K562 (cell line): ENCODE measurements around the gene PRKCE. TPM values are rescaled to one million over a fixed set of nuclear protein-coding genes. Genes with fewer than 3 reads are reported as not detected.

Experiments
- MGA ChIP-seq: fragments of 450-650 bp; IDR thresholded peaks from 2 replicates; pipeline ENCODE4 v1.6.1; 2016; ENCODE audit warnings: mild to moderate bottlenecking, moderate library complexity
- SMARCA4 ChIP-seq: fragments of 450-650 bp; IDR thresholded peaks from 2 replicates; pipeline ENCODE4 v1.6.1; 2016
- ZNF707 ChIP-seq: fragments of 250-450 bp; sonication (Bioruptor Pico); conservative IDR thresholded peaks from 2 replicates; pipeline ENCODE4 v1.8.0; 2022; ENCODE audit warnings: inconsistent platforms, mild to moderate bottlenecking, moderate library complexity
- polyA plus RNA-seq, 8 experiments: library from polyadenylated mRNA; depleted of rRNA in 4 of 8; stranded (reverse) in 5 of 8; unstranded in 3 of 8; fragments of >200 nt; fragmentation: Nextera tagmentation in 2 of 8; fragmentation: Illumina TruSeq in 1 of 8; extraction: Ambion mirVana in 2 of 8; extraction: Trizol in 1 of 8; gene quantifications; 2 replicates each; pipeline versions ENCODE4 v1.2.1 to v1.2.3, GENCODE V29; 2011 to 2014; ENCODE audit warnings: inconsistent platforms in 1 of 8, missing spikeins in 1 of 8
- total RNA-seq, 7 experiments: library from RNA; depleted of rRNA in 6 of 7; stranded (reverse); fragments of >200 nt in 6 of 7; fragmentation: Illumina TruSeq in 2 of 7; extraction: Trizol in 2 of 7; gene quantifications; 2 replicates each; pipeline versions ENCODE4 v1.2.1 to v1.2.3, GENCODE V29; 2011 to 2021; ENCODE audit warnings: low replicate concordance in 1 of 7

The PRKCE gene
- total and polyA plus RNA-seq, 9 of the 15 experiments (the other 6 are each of a cell fraction or from before 2014, with no cell fraction given) = 0.06 to 1.0 (median 0.22) TPM; not detected in 1

GRCh38 chr2:46000660-46001059 lies 349.2 kb downstream of the PRKCE start (continued):
- no peak for TF ChIP-seq MGA
- TF ChIP-seq SMARCA4 = no peak
- no peak for TF ChIP-seq ZNF707 (CRISPR knock-in tag)
- TF ChIP-seq, all 486 proteins: peak for 0
